GM10847 (cell line): Measurements from ENCODE around the gene LPIN1.

Experiments
- POLR2A ChIP-seq: IDR thresholded peaks from 2 replicates; pipeline ENCODE4 v1.6.1; 2011; ENCODE audit not compliant: insufficient read length; ENCODE audit errors: extremely low read depth

Gene LPIN1

GRCh38 chr2:11710632-11711353 lies 35.6 kb upstream of the LPIN1 start:
- TF ChIP-seq POLR2A, result no peak

- no peak for TF ChIP-seq POLR2A
Measured at GRCh38 chr2:11711354-11711716, 35.1 kb upstream of the LPIN1 start.

GRCh38 chr2:11711751-11712150 lies 34.7 kb upstream of the LPIN1 start:
- TF ChIP-seq POLR2A, result no peak

- TF ChIP-seq POLR2A, result no peak
Measured at GRCh38 chr2:11712866-11713265, 33.6 kb upstream of the LPIN1 start.

- no peak for TF ChIP-seq POLR2A
Measured at GRCh38 chr2:11713815-11714214, 32.6 kb upstream of the LPIN1 start.

GRCh38 chr2:11715987-11716652 lies 30.3 kb upstream of the LPIN1 start:
- TF ChIP-seq POLR2A, result no peak

GRCh38 chr2:11716689-11717321 lies 29.6 kb upstream of the LPIN1 start:
- no peak for TF ChIP-seq POLR2A

GRCh38 chr2:11717623-11718022 lies 28.8 kb upstream of the LPIN1 start:
- no peak for TF ChIP-seq POLR2A

- TF ChIP-seq POLR2A, result no peak
Measured at GRCh38 chr2:11718606-11719005, 27.8 kb upstream of the LPIN1 start.

GRCh38 chr2:11719230-11719977 lies 27.0 kb upstream of the LPIN1 start:
- no peak for TF ChIP-seq POLR2A

- no peak for TF ChIP-seq POLR2A
Measured at GRCh38 chr2:11720752-11721151, 25.7 kb upstream of the LPIN1 start.

- TF ChIP-seq POLR2A, result no peak
Measured at GRCh38 chr2:11722292-11723060, 24.0 kb upstream of the LPIN1 start.

- no peak for TF ChIP-seq POLR2A
Measured at GRCh38 chr2:11723061-11723371, 23.4 kb upstream of the LPIN1 start.

GRCh38 chr2:11724151-11724550 lies 22.3 kb upstream of the LPIN1 start:
- no peak for TF ChIP-seq POLR2A

GRCh38 chr2:11726384-11726783 lies 20.0 kb upstream of the LPIN1 start:
- no peak for TF ChIP-seq POLR2A
